GM23248 (cell line): ENCODE results near the gene KRTAP5-9.

Experiments used
- EZH2 ChIP-seq: fragments of 200-600 bp; sonication (generic); IDR thresholded peaks from 2 replicates; pipeline ENCODE4 v1.6.1; 2018; ENCODE audit warnings: antibody characterized with exemption, mild to moderate bottlenecking; ENCODE audit not compliant: insufficient read depth, poor library complexity, severe bottlenecking
- EZH2phosphoT487 ChIP-seq: fragments of 200-600 bp; sonication (generic); IDR thresholded peaks from 2 replicates; pipeline ENCODE4 v1.6.1; 2018; ENCODE audit warnings: antibody characterized with exemption, moderate library complexity, mild to moderate bottlenecking, low read depth; ENCODE audit not compliant: insufficient read depth

- TF ChIP-seq EZH2 (no peak), EZH2phosphoT487 (no peak)
Measured at GRCh38 chr11:71558996-71559395, 10.8 kb downstream of the KRTAP5-9 start.
